Esophagus muscularis mucosa (tissue), 4 donors: ENCODE measurements around the gene ADAM8. TPM values are rescaled to one million over a fixed set of nuclear protein-coding genes. Genes with fewer than 3 reads are reported as not detected.
"Not testable (repeated sequence)": the region's sequence is repeated elsewhere in the genome, so short reads cannot be mapped to it uniquely, and the experiment has no call there.

ENCODE experiments used
- DNase-seq: peaks from one replicate; pipeline ENCODE4 v3.0.0-alpha.2; 2017; ENCODE audit errors: extremely low spot score
- H3K27ac ChIP-seq, 4 donors: fragments of 200-600 bp; sonication (generic); replicated peaks in 1 of 4; 1 replicate in 3 of 4; 2 replicates in 1 of 4; pipeline ENCODE4 v1.5.1; 2016 to 2019; ENCODE audit warnings: mild to moderate bottlenecking in 1 of 4
- H3K27me3 ChIP-seq, 4 donors: fragments of 200-600 bp; sonication (generic); one replicate each; pipeline versions ENCODE4 v1.5.1 to v1.6.0; 2016 to 2019
- H3K36me3 ChIP-seq, 4 donors: fragments of 200-600 bp; sonication (generic); one replicate each; pipeline ENCODE4 v1.5.1; 2016 to 2019
- H3K4me1 ChIP-seq, 4 donors: fragments of 200-600 bp; sonication (generic); one replicate each; pipeline ENCODE4 v1.5.1; 2016 to 2019
- H3K4me3 ChIP-seq, 4 donors: fragments of 200-600 bp; sonication (generic); 1 replicate in 2 of 4; 2 replicates in 2 of 4; pipeline ENCODE4 v1.5.1; 2016 to 2019; ENCODE audit warnings: mild to moderate bottlenecking in 4 of 4, moderate library complexity in 1 of 4
- H3K9me3 ChIP-seq, 4 donors: fragments of 200-600 bp; sonication (generic); 1 replicate in 3 of 4; 2 replicates in 1 of 4; pipeline ENCODE4 v1.5.1; 2016 to 2019
- EP300 ChIP-seq: sonication (generic); formaldehyde crosslinking; IDR thresholded peaks from one replicate; pipeline ENCODE4 v1.6.1; 2017; ENCODE audit warnings: antibody characterized with exemption
- POLR2A ChIP-seq: fragments of 450-650 bp; IDR thresholded peaks from one replicate; pipeline ENCODE4 v1.6.1; 2017; ENCODE audit warnings: antibody characterized with exemption, moderate library complexity, mild to moderate bottlenecking, low read depth
- POLR2AphosphoS5 ChIP-seq, 2 donors: sonication (generic); formaldehyde crosslinking; IDR thresholded peaks; one replicate each; pipeline ENCODE4 v1.6.1; 2017; ENCODE audit warnings: antibody characterized with exemption in 2 of 2
- WGBS: methylation state at CpG from one replicate; pipeline ENCODE4 v1.1.5; 2018; 5-methylcytosine and 5-hydroxymethylcytosine counted together
- intact Hi-C: fragments of 100-400 bp; cut with DNase I; formaldehyde crosslinking; loops from one replicate; pipeline ENCODE4 v1.15.1; 2023
- total RNA-seq, 4 donors: library from RNA; depleted of rRNA; stranded (reverse); fragments of >200 nt; gene quantifications; one replicate each; pipeline versions ENCODE4 v1.1.0 to v1.2.1, GENCODE V29; 2016
- TF ChIP-seq, protein P1 (sequence below), 3 experiments: fragments of 200-600 bp in 2 of 3; fragments of 450-650 bp in 1 of 3; sonication (generic) in 2 of 3; IDR thresholded peaks; one replicate each; pipeline ENCODE4 v1.5.1; 2017 to 2019; ENCODE audit warnings: antibody characterized with exemption in 3 of 3, mild to moderate bottlenecking in 2 of 3, moderate library complexity in 1 of 3

ADAM8 gene
- total RNA-seq, 4 donors from 2014 or later: 1.2 to 8.9 (median 2.3) TPM

DNA sequence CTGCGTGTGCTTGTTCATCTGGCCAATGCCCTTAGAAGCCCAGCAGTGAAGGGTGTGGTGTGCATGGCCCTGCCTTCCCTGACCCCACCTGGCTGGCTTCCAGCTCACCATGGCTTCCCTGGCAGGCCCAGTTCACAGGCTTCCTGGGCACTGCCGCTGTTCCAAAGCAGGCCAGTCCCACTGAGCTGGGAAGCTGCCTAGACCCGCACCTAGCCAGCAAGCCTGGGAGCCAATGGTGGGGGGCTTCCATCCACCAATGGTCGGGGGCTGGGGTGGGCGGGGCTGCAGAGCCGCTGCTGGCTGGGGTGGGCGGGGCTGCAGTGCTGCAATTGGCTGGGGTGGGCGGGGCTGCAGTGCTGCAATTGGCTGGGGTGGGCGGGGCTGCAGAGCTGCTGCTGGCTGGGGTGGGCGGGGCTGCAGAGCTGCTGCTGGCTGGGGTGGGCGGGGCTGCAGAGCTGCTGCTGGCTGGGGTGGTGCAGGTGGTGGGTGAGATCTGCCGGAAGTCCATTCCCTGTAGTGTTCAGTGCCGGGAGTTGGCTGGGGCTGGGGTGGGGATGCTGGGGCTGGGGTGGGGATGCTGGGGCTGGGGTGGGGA, 47.6 kb upstream of the ADAM8 start:
- WGBS: 20% methylated on average over 5 of the region's 13 CpGs
- DNase-seq: no peak
- peak overlapping the region in 2 of 4 donors; percentile 46 to 62 for H3K27ac ChIP-seq
- no peaks in the 10 kb centered on the region for H3K36me3 ChIP-seq
- intact Hi-C loops: no loop called here
- H3K4me1 ChIP-seq: peaks cover 16 to 32% (median 26%) of the 10 kb centered on the region in 4 donors
- peaks cover 9 to 80% (median 44%) of the 10 kb centered on the region in 4 donors for H3K27me3 ChIP-seq
- no peaks in the 10 kb centered on the region for H3K9me3 ChIP-seq
- H3K4me3 ChIP-seq: peak overlapping the region; percentile 55 to 64 (median 57)
- TF ChIP-seq, protein P1, sequence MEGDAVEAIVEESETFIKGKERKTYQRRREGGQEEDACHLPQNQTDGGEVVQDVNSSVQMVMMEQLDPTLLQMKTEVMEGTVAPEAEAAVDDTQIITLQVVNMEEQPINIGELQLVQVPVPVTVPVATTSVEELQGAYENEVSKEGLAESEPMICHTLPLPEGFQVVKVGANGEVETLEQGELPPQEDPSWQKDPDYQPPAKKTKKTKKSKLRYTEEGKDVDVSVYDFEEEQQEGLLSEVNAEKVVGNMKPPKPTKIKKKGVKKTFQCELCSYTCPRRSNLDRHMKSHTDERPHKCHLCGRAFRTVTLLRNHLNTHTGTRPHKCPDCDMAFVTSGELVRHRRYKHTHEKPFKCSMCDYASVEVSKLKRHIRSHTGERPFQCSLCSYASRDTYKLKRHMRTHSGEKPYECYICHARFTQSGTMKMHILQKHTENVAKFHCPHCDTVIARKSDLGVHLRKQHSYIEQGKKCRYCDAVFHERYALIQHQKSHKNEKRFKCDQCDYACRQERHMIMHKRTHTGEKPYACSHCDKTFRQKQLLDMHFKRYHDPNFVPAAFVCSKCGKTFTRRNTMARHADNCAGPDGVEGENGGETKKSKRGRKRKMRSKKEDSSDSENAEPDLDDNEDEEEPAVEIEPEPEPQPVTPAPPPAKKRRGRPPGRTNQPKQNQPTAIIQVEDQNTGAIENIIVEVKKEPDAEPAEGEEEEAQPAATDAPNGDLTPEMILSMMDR (IDR thresholded peaks at IDR 0.05): no peak
- no peak for TF ChIP-seq POLR2A
- no peak for TF ChIP-seq EP300
- no peak for TF ChIP-seq POLR2AphosphoS5 (IDR thresholded peaks at IDR 0.05)

DNA sequence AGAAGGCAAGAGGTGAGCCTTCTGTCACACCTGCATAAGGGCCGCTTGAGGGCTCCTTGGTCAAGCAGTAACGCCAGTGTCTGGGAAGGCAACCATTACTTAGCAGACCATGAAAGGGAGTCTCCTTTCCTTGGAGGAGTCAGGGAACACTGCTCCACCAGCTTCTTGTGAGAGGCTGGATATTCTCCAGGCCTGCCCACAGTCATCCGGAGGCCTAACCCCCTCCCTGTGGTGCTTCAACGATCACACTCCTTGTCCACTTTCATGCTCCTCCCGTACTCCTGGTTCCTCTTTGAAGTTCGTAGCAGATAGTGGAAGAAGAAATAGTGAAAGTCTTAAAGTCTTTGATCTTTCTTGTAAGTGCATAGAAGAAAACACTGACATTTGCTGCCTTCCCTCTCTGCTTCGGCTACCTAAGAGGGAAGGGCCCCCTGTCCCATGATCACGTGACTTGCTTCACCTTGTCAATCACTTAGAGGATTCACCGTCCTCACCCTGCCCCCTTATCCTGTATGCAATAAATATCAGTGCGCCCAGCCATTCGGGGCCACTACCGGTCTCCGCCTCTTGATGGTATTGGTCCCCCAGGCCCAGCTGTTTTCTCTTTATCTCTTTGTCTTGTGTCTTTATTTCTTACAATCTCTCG, 45.5 kb upstream of the ADAM8 start:
- 75% methylated on average over 11 of the region's 14 CpGs for WGBS
- intact Hi-C loops: not testable (repeated sequence)

DNA sequence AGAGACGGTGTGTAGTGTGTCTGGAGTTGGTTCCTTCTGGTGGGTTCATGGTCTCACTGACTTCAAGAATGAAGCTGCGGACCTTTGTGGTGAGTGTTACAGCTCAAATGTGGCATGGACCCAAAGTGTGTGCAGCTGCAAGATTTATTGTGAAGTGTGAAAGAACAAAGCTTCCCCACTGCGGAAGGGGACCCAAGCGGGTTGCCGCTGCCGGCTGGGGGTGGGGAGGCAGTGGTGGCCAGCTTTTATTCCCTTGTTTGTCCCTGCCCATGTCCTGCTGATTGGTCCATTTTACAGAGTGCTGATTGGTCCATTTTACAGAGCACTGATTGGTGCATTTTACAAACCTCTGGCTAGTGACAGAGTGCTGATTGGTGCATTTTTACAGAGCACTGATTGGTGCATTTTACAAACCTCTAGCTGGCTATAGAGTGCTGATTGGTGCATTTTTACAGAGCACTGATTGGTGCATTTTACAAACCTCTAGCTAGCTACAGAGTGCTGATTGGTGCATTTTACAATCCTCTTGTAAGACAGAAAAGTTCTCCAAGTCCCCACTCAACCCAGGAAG, 44.3 kb upstream of the ADAM8 start:
- H3K27ac ChIP-seq, H3K36me3 ChIP-seq, H3K4me3 ChIP-seq, H3K9me3 ChIP-seq, DNase-seq, intact Hi-C loops: not testable (repeated sequence)
- H3K27me3 ChIP-seq: peaks cover 6 to 57% (median 15%) of the 10 kb centered on the region in 4 donors
- peaks cover 18 to 28% (median 27%) of the 10 kb centered on the region in 4 donors for H3K4me1 ChIP-seq
- WGBS: 96% methylated on average over 6 of the region's 6 CpGs

More for the DNA sequence above, 45.5 kb upstream of the ADAM8 start:
- not testable (repeated sequence) for H3K4me3 ChIP-seq, H3K36me3 ChIP-seq, DNase-seq, H3K27ac ChIP-seq, H3K9me3 ChIP-seq
- H3K4me1 ChIP-seq: peaks cover 21 to 34% (median 32%) of the 10 kb centered on the region in 4 donors
- H3K27me3 ChIP-seq: peaks cover 9 to 69% (median 27%) of the 10 kb centered on the region in 4 donors

DNA sequence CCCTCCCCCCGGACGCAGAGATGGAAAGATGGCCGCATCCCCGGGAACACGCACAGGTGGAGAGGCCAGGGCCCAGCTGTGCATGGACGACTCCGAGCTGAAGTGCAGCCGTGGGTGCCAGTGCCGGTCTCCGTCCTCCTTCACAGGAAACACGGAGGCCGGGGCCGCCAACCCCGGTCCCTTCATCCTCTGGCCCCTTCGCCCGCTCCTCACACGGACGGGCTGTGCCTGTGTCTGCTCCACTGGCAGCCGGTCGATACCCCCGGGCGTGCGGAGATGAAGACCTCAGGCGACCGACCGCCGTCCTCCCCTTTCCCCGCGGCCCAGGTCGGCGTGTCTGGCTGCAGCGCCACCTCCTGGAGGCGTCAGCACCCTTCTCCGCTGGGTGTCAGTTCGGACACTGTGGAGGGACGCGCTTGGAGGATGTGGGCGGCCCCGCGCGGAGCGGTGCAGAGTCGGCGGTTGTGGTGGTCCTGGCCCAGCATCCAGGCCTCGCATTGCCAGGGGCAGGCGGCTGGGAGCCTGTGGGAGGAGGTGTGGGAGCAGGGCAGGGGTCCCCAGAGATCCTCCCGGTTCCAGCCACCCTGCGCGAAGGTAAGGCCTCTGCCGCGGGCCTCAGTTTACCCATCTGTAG, 41.9 kb upstream of the ADAM8 start:
- H3K27ac ChIP-seq: no peak overlapping the region
- H3K27me3 ChIP-seq: peaks cover 0 to 35% (median 2%) of the 10 kb centered on the region in 4 donors
- intact Hi-C loops: loop anchor here (5.0 kb wide), 1 partner anchor 481 kb away; no protein-coding TSS in a partner anchor
- WGBS: 59% methylated on average over 6 of the region's 51 CpGs
- no peak for DNase-seq
- no peak for TF ChIP-seq POLR2A
- TF ChIP-seq, protein P1 (IDR thresholded peaks at IDR 0.05): peak; percentile 50 to 72 (median 61)
- no peaks in the 10 kb centered on the region for H3K36me3 ChIP-seq
- H3K4me1 ChIP-seq: peaks cover 6 to 14% (median 13%) of the 10 kb centered on the region in 4 donors
- H3K9me3 ChIP-seq: no peaks in the 10 kb centered on the region
- H3K4me3 ChIP-seq: peak overlapping the region; percentile 43 to 55 (median 44)

DNA sequence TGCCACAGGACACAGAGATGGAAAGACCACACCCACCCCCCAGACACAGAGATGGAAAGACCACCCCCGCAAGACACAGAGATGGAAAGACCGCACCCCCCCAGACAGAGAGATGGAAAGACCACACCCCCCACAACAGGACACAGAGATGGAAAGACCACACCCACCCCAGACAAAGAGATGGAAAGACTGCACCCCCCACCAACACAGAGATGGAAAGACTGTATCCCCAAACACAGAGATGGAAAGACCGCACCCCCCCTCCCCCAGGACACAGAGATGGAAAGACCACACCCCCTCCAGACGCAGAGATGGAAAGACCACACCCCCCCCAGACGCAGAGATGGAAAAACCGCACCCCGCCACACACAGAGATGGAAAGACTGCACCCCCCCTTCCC, 40.1 kb upstream of the ADAM8 start:
- no peak for DNase-seq
- 79% methylated on average over 5 of the region's 7 CpGs for WGBS
- intact Hi-C loops: loop anchor here (5.0 kb wide), 1 partner anchor 479 kb away; no protein-coding TSS in a partner anchor
- Histone ChIP-seq H3K27ac (no peak overlapping the region), H3K9me3 (no peaks in the 10 kb centered on the region), H3K27me3 (peaks cover 0 to 31% (median 2%) of the 10 kb centered on the region in 4 donors), H3K4me3 (no peak overlapping the region), H3K4me1 (peaks cover 6 to 14% (median 13%) of the 10 kb centered on the region in 4 donors), H3K36me3 (peaks cover 4 to 18% (median 16%) of the 10 kb centered on the region in 4 donors)
- TF ChIP-seq POLR2AphosphoS5 (IDR thresholded peaks at IDR 0.05) (no peak), POLR2A (no peak), EP300 (no peak)
- TF ChIP-seq, protein P1 (IDR thresholded peaks at IDR 0.05): no peak
